SK-N-SH (cell line): ENCODE results near the gene LRRFIP2. TPM values are rescaled to one million over a fixed set of nuclear protein-coding genes. Genes with fewer than 3 reads are reported as not detected.

Source experiments
- CTCF ChIA-PET: fragments of 300-600, 350-600 bp; formaldehyde crosslinking; extraction: SDS; loops from one replicate; lab custom pipeline; 2021; lab: Yijun Ruan, JAX
- POLR2A ChIA-PET: fragments of 350-600 bp; sonication (Branson Sonifier 250); formaldehyde crosslinking; extraction: SDS; loops from one replicate; lab custom pipeline; 2020; ENCODE audit warnings: antibody characterized with exemption, inconsistent platforms; lab: Yijun Ruan, JAX
- DNase-seq: peaks from one replicate; pipeline ENCODE4 v3.0.0; 2012
- H2AFZ ChIP-seq: fragments of 200-600 bp; sonication (generic); 2 replicates; pipeline ENCODE4 v1.8.1; 2016; ENCODE audit warnings: antibody characterized with exemption, mild to moderate bottlenecking, low read depth
- H3F3A ChIP-seq: fragments of 200-600 bp; sonication (generic); replicated peaks from 2 replicates; pipeline ENCODE3; 2016; ENCODE audit warnings: antibody characterized with exemption, mild to moderate bottlenecking; ENCODE audit not compliant: insufficient read depth
- H3K27ac ChIP-seq, 2 experiments: fragments of 200-500 bp in 1 of 2; fragments of 200-600 bp in 1 of 2; sonication (Bioruptor generic) in 1 of 2; sonication (generic), shearing (Covaris generic) in 1 of 2; 2 replicates each; pipeline versions ENCODE4 v1.5.1 to v1.6.1; 2014 to 2016; ENCODE audit warnings: low read depth in 2 of 2, inconsistent platforms in 1 of 2, low read length in 1 of 2, mild to moderate bottlenecking in 1 of 2, mixed read lengths in 1 of 2
- H3K27me3 ChIP-seq: fragments of 200-600 bp; sonication (generic), shearing (Covaris generic); 2 replicates; pipeline ENCODE4 v1.6.1; 2016; ENCODE audit warnings: mixed run types; ENCODE audit not compliant: insufficient read depth
- H3K36me3 ChIP-seq, 2 experiments: fragments of 200-500 bp in 1 of 2; fragments of 200-600 bp in 1 of 2; sonication (Bioruptor generic) in 1 of 2; sonication (generic) in 1 of 2; replicated peaks in 1 of 2; 2 replicates each; pipeline versions ENCODE3 to v1.5.1; 2014 to 2016; ENCODE audit warnings: low read length in 1 of 2, mild to moderate bottlenecking in 1 of 2; ENCODE audit not compliant: insufficient read depth in 2 of 2, control insufficient read depth in 1 of 2
- H3K4me1 ChIP-seq, 2 experiments: fragments of 200-500 bp in 1 of 2; fragments of 200-600 bp in 1 of 2; sonication (Bioruptor generic) in 1 of 2; sonication (generic), shearing (Covaris generic) in 1 of 2; 2 replicates each; pipeline versions ENCODE4 v1.5.1 to v1.6.1; 2014 to 2016; ENCODE audit warnings: low read depth in 1 of 2, low read length in 1 of 2, mixed run types in 1 of 2; ENCODE audit not compliant: insufficient read depth in 2 of 2, control insufficient read depth in 1 of 2
- H3K4me2 ChIP-seq: fragments of 200-600 bp; sonication (generic), shearing (Covaris generic); 2 replicates; pipeline ENCODE4 v1.6.1; 2017; ENCODE audit warnings: mixed run types
- H3K4me3 ChIP-seq, 2 experiments: fragments of 200-500 bp in 1 of 2; fragments of 200-600 bp in 1 of 2; sonication (Bioruptor generic) in 1 of 2; sonication (generic), shearing (Covaris generic) in 1 of 2; 2 replicates each; pipeline versions ENCODE4 v1.5.1 to v1.8.1; 2014 to 2016; ENCODE audit warnings: low read depth in 2 of 2, inconsistent platforms in 1 of 2, low read length in 1 of 2, mild to moderate bottlenecking in 1 of 2, mixed read lengths in 1 of 2, moderate library complexity in 1 of 2
- H3K79me2 ChIP-seq: fragments of 200-600 bp; sonication (generic); 2 replicates; pipeline ENCODE4 v1.8.1; 2017; ENCODE audit warnings: mild to moderate bottlenecking; ENCODE audit not compliant: insufficient read depth
- H3K9ac ChIP-seq: fragments of 200-600 bp; sonication (generic); 2 replicates; pipeline ENCODE4 v1.6.1; 2017; ENCODE audit warnings: mixed run types
- H3K9me2 ChIP-seq: fragments of 200-600 bp; sonication (generic); 2 replicates; pipeline ENCODE4 v1.6.1; 2017; ENCODE audit warnings: mixed run types
- H3K9me3 ChIP-seq: fragments of 200-600 bp; sonication (generic); 2 replicates; pipeline ENCODE4 v1.6.1; 2017; ENCODE audit warnings: mixed run types, mild to moderate bottlenecking, moderate library complexity
- H4K20me1 ChIP-seq: fragments of 200-600 bp; sonication (generic); 2 replicates; pipeline ENCODE4 v1.6.1; 2017; ENCODE audit warnings: mild to moderate bottlenecking, mixed run types; ENCODE audit not compliant: insufficient read depth
- CHD2 ChIP-seq: fragments of 150-350 bp; IDR thresholded peaks from 2 replicates; pipeline ENCODE4 v1.6.1; 2018; ENCODE audit warnings: low read length; ENCODE audit not compliant: partially characterized antibody
- ELF1 ChIP-seq: IDR thresholded peaks from 2 replicates; pipeline ENCODE4 v1.4.0; 2012
- EP300 ChIP-seq, 2 experiments: IDR thresholded peaks; 2 replicates each; pipeline versions ENCODE4 v1.4.0 to v1.6.1; 2012; ENCODE audit warnings: borderline replicate concordance in 1 of 2, low read depth in 1 of 2, low read length in 1 of 2
- EZH2phosphoT487 ChIP-seq: fragments of 200-600 bp; sonication (generic); IDR thresholded peaks from 2 replicates; pipeline ENCODE4 v1.6.1; 2017; ENCODE audit warnings: low read depth, mixed run types, mild to moderate bottlenecking, antibody characterized with exemption, moderate library complexity, borderline replicate concordance
- FOSL2 ChIP-seq: IDR thresholded peaks from 2 replicates; pipeline ENCODE4 v1.4.0; 2012; ENCODE audit warnings: low read depth, mild to moderate bottlenecking, moderate library complexity, borderline replicate concordance
- FOXM1 ChIP-seq: IDR thresholded peaks from 2 replicates; pipeline ENCODE4 v1.4.0; 2012; ENCODE audit warnings: low read depth, mild to moderate bottlenecking
- GABPA ChIP-seq: IDR thresholded peaks from 2 replicates; pipeline ENCODE4 v1.4.0; 2012; ENCODE audit warnings: low read depth, mild to moderate bottlenecking
- GATA2 ChIP-seq: sonication (generic); formaldehyde crosslinking; IDR thresholded peaks from 2 replicates; pipeline ENCODE4 v1.5.0; 2020; ENCODE audit warnings: mild to moderate bottlenecking, missing genetic modification reagents
- JUND ChIP-seq: IDR thresholded peaks from 2 replicates; pipeline ENCODE4 v1.4.0; 2012
- MEF2A ChIP-seq: IDR thresholded peaks from 2 replicates; pipeline ENCODE4 v1.4.0; 2012; ENCODE audit warnings: low read depth, borderline replicate concordance
- MXI1 ChIP-seq: IDR thresholded peaks from 2 replicates; pipeline ENCODE4 v1.6.1; 2012; ENCODE audit warnings: mild to moderate bottlenecking, low read depth, low read length, improper control_type of control experiment
- NFIC ChIP-seq: IDR thresholded peaks from 2 replicates; pipeline ENCODE4 v1.4.0; 2012; ENCODE audit warnings: borderline replicate concordance
- NRF1 ChIP-seq: IDR thresholded peaks from 2 replicates; pipeline ENCODE4 v1.6.1; 2012; ENCODE audit warnings: low read depth, mild to moderate bottlenecking, low read length
- RFX5 ChIP-seq: IDR thresholded peaks from 2 replicates; pipeline ENCODE4 v1.6.1; 2012; ENCODE audit warnings: mild to moderate bottlenecking, improper control_type of control experiment, low read length
- RXRA ChIP-seq: IDR thresholded peaks from 2 replicates; pipeline ENCODE4 v1.4.0; 2012; ENCODE audit warnings: low read depth, mild to moderate bottlenecking, borderline replicate concordance
- SIN3A ChIP-seq: IDR thresholded peaks from 2 replicates; pipeline ENCODE4 v1.6.1; 2012; ENCODE audit warnings: low read depth, mild to moderate bottlenecking, low read length, moderate library complexity, borderline replicate concordance
- SMC3 ChIP-seq: IDR thresholded peaks from 2 replicates; pipeline ENCODE4 v1.6.1; 2012; ENCODE audit warnings: low read depth, low read length, improper control_type of control experiment
- TAF1 ChIP-seq: IDR thresholded peaks from 2 replicates; pipeline ENCODE4 v1.6.1; 2012; ENCODE audit warnings: low read depth, mild to moderate bottlenecking, low read length, moderate library complexity, borderline replicate concordance
- TCF12 ChIP-seq: IDR thresholded peaks from 2 replicates; pipeline ENCODE4 v1.4.0; 2012
- TEAD4 ChIP-seq: IDR thresholded peaks from 2 replicates; pipeline ENCODE4 v1.4.0; 2012; ENCODE audit warnings: mild to moderate bottlenecking, borderline replicate concordance; ENCODE audit not compliant: insufficient read depth
- YY1 ChIP-seq: IDR thresholded peaks from 2 replicates; pipeline ENCODE4 v1.4.0; 2012; ENCODE audit warnings: low read depth, mild to moderate bottlenecking
- WGBS: methylation state at CpG from one replicate; pipeline ENCODE4 v1.1.6; 2017; ENCODE audit warnings: low lambda C conversion rate; 5-methylcytosine and 5-hydroxymethylcytosine counted together
- polyA plus RNA-seq, 3 experiments: library from polyadenylated mRNA; depleted of rRNA; stranded (reverse); fragments of >200 nt; gene quantifications; 2 replicates each; pipeline ENCODE4 v1.2.3, GENCODE V29; 2012
- TF ChIP-seq, protein P1 (sequence below): IDR thresholded peaks from 2 replicates; pipeline ENCODE4 v1.4.0; 2012; ENCODE audit warnings: low read depth
- TF ChIP-seq, protein P2 (sequence below): fragments of 150-350 bp; IDR thresholded peaks from 2 replicates; pipeline ENCODE4 v1.6.1; 2017; ENCODE audit warnings: antibody characterized with exemption, low read length, low read depth, borderline replicate concordance
- TF ChIP-seq, protein P3 (sequence below): IDR thresholded peaks from 2 replicates; pipeline ENCODE4; 2012
- TF ChIP-seq, protein P4 (sequence below): fragments of 200-600 bp; sonication (generic); IDR thresholded peaks from 2 replicates; pipeline ENCODE4 v1.6.1; 2017; ENCODE audit warnings: antibody characterized with exemption, mild to moderate bottlenecking, moderate library complexity
- TF ChIP-seq, protein P5 (sequence below): IDR thresholded peaks from 2 replicates; pipeline ENCODE4 v1.6.1; 2012; ENCODE audit warnings: mild to moderate bottlenecking, low read depth, low read length, moderate library complexity
- TF ChIP-seq, protein P6 (sequence below): IDR thresholded peaks from 2 replicates; pipeline ENCODE4 v1.4.0; 2012; ENCODE audit warnings: low read depth, borderline replicate concordance

Gene LRRFIP2
- polyA plus RNA-seq, 1 of the 3 experiments (the other 2 are of a cell fraction), result 27.2 TPM

DNA sequence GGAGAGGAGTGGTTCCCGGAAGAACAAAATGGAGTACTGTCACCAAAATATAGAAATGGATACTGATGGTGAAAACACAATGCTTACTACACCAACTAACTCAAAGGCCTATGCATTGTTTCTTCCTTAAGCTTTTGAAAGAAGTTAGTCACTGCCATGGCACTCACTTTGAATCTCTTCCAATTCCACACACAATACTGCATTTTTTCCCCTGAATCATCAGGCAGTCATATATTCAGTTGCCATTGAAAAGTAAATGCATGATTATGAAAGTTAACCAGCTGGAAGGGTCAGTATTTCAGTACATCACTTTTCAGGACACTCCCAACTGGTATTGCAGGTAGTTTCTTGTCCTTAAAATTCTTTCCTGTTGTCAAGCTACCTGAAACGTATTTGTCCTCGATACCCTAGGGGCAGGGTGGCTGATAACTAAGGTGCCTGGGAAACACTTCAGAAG, 9.0 kb upstream of the LRRFIP2 start:
- Histone ChIP-seq H3K27ac (peak overlapping the region; percentile 30 to 98; a peak in 3 of 4 replicates), H3K27me3 (no peaks in the 10 kb centered on the region), H3K79me2 (peaks cover 43% of the 10 kb centered on the region), H2AFZ (peak overlapping the region; percentile 87), H3K9me2 (no peaks in the 10 kb centered on the region), H3K4me3 (no peak overlapping the region; a peak in 1 of 4 replicates), H3K36me3 (peaks cover 3 to 9% of the 10 kb centered on the region in 2 experiments), H3K4me2 (peak overlapping the region; percentile 73; the same call in 1 of the 2 replicates), H3F3A (peaks cover 36% of the 10 kb centered on the region), H4K20me1 (no peaks in the 10 kb centered on the region), H3K9ac (peak overlapping the region; percentile 56; the same call in 1 of the 2 replicates), H3K4me1 (peaks cover 4 to 30% of the 10 kb centered on the region in 2 experiments), H3K9me3 (no peaks in the 10 kb centered on the region)
- WGBS, result 39% methylated on average over 3 of the region's 3 CpGs
- ChIA-PET POLR2A (no interaction called here), CTCF (interaction anchor here (1.6 kb wide), 1 partner anchor 30 kb away, joined by 6 read pairs; no protein-coding TSS in a partner anchor)
- no peak for DNase-seq
- TF ChIP-seq JUND (peak; percentile 94), EP300 (IDR thresholded peaks at IDR 0.05; ENCODE audit: borderline replicate concordance in 1 of 2, low read depth in 1 of 2, low read length in 1 of 2) (peak in 1 of 2 experiments; percentile 66; a peak in 1 of 4 replicates), ELF1 (no peak), SIN3A (peak; percentile 65; the same call in 1 of the 2 replicates), FOXM1 (0 out of 2 replicates have a peak, but pooled peaks have one; percentile 39), NRF1 (no peak), MEF2A (no peak), MXI1 (no peak), TAF1 (no peak), FOSL2 (peak; percentile 87), SMC3 (no peak), EZH2phosphoT487 (no peak), TEAD4 (no peak), RXRA (no peak), NFIC (peak; percentile 94), TCF12 (peak; percentile 78), GABPA (peak; percentile 11; the same call in 1 of the 2 replicates), GATA2 (no peak), CHD2 (no peak), RFX5 (no peak), YY1 (peak; percentile 71; the same call in 1 of the 2 replicates)
- TF ChIP-seq, protein P1, sequence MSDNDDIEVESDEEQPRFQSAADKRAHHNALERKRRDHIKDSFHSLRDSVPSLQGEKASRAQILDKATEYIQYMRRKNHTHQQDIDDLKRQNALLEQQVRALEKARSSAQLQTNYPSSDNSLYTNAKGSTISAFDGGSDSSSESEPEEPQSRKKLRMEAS, result no peak
- TF ChIP-seq, protein P2, sequence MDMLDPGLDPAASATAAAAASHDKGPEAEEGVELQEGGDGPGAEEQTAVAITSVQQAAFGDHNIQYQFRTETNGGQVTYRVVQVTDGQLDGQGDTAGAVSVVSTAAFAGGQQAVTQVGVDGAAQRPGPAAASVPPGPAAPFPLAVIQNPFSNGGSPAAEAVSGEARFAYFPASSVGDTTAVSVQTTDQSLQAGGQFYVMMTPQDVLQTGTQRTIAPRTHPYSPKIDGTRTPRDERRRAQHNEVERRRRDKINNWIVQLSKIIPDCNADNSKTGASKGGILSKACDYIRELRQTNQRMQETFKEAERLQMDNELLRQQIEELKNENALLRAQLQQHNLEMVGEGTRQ, result no peak
- TF ChIP-seq, protein P3, sequence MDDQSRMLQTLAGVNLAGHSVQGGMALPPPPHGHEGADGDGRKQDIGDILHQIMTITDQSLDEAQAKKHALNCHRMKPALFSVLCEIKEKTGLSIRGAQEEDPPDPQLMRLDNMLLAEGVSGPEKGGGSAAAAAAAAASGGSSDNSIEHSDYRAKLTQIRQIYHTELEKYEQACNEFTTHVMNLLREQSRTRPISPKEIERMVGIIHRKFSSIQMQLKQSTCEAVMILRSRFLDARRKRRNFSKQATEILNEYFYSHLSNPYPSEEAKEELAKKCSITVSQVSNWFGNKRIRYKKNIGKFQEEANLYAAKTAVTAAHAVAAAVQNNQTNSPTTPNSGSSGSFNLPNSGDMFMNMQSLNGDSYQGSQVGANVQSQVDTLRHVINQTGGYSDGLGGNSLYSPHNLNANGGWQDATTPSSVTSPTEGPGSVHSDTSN, result peak; percentile 84
- TF ChIP-seq, protein P4, sequence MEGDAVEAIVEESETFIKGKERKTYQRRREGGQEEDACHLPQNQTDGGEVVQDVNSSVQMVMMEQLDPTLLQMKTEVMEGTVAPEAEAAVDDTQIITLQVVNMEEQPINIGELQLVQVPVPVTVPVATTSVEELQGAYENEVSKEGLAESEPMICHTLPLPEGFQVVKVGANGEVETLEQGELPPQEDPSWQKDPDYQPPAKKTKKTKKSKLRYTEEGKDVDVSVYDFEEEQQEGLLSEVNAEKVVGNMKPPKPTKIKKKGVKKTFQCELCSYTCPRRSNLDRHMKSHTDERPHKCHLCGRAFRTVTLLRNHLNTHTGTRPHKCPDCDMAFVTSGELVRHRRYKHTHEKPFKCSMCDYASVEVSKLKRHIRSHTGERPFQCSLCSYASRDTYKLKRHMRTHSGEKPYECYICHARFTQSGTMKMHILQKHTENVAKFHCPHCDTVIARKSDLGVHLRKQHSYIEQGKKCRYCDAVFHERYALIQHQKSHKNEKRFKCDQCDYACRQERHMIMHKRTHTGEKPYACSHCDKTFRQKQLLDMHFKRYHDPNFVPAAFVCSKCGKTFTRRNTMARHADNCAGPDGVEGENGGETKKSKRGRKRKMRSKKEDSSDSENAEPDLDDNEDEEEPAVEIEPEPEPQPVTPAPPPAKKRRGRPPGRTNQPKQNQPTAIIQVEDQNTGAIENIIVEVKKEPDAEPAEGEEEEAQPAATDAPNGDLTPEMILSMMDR, result no peak
- TF ChIP-seq, protein P5, sequence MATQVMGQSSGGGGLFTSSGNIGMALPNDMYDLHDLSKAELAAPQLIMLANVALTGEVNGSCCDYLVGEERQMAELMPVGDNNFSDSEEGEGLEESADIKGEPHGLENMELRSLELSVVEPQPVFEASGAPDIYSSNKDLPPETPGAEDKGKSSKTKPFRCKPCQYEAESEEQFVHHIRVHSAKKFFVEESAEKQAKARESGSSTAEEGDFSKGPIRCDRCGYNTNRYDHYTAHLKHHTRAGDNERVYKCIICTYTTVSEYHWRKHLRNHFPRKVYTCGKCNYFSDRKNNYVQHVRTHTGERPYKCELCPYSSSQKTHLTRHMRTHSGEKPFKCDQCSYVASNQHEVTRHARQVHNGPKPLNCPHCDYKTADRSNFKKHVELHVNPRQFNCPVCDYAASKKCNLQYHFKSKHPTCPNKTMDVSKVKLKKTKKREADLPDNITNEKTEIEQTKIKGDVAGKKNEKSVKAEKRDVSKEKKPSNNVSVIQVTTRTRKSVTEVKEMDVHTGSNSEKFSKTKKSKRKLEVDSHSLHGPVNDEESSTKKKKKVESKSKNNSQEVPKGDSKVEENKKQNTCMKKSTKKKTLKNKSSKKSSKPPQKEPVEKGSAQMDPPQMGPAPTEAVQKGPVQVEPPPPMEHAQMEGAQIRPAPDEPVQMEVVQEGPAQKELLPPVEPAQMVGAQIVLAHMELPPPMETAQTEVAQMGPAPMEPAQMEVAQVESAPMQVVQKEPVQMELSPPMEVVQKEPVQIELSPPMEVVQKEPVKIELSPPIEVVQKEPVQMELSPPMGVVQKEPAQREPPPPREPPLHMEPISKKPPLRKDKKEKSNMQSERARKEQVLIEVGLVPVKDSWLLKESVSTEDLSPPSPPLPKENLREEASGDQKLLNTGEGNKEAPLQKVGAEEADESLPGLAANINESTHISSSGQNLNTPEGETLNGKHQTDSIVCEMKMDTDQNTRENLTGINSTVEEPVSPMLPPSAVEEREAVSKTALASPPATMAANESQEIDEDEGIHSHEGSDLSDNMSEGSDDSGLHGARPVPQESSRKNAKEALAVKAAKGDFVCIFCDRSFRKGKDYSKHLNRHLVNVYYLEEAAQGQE, result no peak
- TF ChIP-seq, protein P6, sequence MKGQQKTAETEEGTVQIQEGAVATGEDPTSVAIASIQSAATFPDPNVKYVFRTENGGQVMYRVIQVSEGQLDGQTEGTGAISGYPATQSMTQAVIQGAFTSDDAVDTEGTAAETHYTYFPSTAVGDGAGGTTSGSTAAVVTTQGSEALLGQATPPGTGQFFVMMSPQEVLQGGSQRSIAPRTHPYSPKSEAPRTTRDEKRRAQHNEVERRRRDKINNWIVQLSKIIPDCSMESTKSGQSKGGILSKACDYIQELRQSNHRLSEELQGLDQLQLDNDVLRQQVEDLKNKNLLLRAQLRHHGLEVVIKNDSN, result no peak
